Muscle of arm (tissue), 12 donors: Measurements from ENCODE around the gene AGMO. TPM values are rescaled to one million over a fixed set of nuclear protein-coding genes. Genes with fewer than 3 reads are reported as not detected.

ENCODE experiments used
- DNase-seq: peaks from one replicate; pipeline ENCODE4 v3.0.0-alpha.2; 2013
- polyA plus RNA-seq, 12 donors: library from polyadenylated mRNA; unstranded; fragments of 120-200 nt; gene quantifications; one replicate each; pipeline ENCODE4 v1.2.1, GENCODE V29; 2013; ENCODE audit not compliant: insufficient read length in 12 of 12

Gene AGMO
- polyA plus RNA-seq, 12 donors, result 0.28 to 0.59 (median 0.37) TPM; not detected in 2

DNA sequence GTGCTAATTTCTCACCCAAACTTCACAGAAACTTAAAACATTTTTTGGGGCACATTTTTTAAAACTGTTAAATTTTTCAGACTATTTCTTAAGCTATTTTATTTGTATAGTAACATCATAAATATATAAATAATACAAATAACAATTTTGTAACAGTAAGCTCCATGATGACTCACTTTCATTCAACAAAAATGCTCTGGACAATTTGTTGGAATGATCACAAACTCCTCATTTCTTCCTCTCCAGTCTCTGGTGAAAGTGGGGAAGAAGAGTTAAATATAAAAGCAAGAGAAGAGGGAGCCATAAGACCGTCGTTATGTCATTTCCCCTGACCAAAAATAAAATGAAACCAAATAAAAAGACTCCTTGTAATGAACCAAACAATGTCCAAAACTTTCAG is 162.4 kb downstream of the AGMO start:
- DNase-seq, result no peak

- no peak for DNase-seq
These were observed 163.7 kb downstream of the AGMO start for GRCh38 chr7:15397922-15398760.

GRCh38 chr7:15397159-15397550 is 164.7 kb downstream of the AGMO start:
- no peak for DNase-seq

DNA sequence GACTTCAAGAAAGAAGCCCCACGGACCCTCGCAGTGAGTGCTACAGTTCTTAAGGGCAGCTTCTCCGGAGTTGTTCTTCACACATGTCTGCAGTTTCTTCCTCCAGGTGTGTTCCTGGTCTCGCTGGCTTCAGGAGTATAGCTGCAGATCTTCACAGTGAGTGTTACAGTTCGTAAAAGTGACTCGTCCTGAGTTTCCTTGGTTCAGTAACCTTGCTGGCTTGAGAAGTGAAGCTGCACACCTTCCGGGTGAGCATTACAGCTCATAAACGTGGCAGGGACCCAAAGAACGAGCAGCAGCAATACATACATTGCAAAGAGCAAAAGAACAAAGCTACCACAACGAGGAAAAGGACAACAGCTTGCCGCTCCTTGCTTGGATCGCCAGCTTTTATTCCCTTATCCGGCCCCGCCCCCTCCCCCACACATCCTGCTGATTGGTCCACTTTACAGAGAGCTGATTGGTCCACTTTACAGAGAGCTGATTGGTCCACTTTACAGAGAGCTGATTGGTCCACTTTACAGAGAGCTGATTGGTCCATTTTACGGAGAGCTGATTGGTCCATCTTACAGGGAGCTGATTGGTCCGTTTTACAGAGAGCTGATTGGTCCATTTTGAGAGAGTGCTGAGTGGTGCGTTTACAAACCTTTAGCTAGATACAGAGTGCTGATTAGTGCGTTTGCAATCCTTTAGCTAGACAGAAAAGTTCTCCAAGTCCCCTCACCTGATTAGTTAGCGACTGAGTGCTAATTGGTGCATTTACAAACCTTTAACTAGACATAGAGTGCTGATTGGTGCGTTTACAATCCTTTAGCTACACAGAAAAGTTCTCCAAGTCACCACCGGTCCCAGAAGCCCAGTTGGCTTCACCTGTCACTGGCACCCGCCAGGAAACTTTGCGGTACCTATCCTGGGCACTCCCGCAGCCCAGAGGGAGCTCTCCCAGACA is 165.3 kb downstream of the AGMO start:
- DNase-seq, result no peak

DNA sequence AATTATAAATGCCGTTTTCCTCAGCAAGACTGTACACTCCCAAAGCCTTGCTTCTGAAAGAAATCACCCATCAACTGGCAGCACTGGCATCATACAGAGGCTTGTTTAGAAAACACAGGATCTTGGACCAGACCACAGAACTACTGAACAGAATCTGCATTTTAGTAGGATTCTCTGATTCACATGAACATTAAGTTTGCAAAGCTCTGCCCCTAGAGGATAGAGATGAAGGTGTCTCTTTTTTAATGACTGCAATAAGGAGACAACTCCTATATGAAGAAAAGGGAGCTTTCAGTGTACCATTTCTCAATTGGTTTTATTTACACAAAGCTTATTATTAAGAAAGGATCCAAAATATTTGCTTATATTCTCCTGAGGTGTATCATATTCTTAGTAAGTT is 172.7 kb downstream of the AGMO start:
- no peak for DNase-seq

DNA sequence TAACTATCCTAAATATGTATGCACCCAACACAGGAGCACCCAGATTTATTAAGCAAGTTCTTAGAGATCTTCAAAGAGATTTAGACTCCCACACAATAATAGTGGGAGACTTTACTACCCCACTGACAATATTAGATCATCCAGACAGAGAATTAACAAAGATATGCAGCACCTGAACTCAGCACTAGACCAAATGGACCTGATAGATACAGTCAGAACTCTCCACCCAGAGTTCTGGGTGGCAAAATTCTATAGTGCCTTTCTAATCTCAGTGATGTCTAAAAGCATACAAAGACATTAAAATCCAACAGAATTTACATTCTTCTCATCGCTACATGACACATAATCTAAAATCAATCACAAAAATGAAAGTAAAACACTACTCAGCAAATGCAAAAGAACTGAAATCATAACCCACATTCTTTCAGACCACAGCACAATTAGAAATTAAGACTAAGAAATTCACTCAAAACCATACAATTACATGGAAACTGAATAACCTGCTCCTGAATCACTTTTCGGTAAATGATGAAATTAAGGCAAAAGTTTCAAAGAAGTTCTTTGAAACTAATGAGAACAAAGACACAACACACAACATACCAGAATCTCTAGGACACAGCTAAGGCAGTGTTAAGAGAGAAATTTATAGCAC is 183.2 kb downstream of the AGMO start:
- DNase-seq, result no peak

DNA sequence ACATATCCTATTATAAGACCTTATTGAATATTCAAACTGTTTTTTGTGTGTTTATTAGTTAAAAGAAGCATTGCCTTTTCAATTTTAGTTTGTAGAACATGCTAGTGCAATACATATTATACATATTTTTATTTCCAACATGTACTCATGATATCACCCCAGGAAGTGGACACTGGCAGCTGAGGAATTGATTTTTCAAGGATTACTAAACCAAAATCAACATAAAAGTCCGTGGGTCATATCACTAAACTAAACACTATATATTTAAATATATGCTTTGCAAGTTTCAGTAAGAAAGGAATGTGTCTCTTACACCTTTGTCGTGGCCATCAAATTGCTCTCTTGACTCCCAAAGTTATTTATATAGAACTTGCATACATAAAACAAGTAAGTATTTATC is 185.2 kb downstream of the AGMO start:
- DNase-seq, result no peak

- DNase-seq, result no peak
These were observed 191.4 kb downstream of the AGMO start for GRCh38 chr7:15370441-15370840.

GRCh38 chr7:15368653-15369052 is 193.2 kb downstream of the AGMO start:
- DNase-seq, result no peak

DNA sequence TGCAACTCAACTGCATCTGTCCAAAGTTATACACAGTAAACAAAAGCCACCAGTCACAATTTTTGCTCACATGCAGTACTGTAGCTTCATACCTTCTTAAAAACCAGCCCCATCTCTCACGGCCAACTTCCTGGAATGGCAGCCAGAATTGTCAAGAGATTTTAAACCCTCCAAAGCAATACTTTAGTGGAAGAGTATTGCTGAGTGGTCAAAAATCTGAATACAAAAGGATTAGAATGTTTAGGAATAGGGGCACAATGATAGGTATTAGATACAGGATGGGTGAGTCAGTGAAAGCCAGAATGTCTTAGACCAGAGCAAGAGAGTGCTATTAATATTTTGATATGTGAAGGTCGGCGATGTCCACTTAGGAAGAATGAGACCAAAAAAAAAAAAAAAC is 193.9 kb downstream of the AGMO start:
- DNase-seq, result no peak

GRCh38 chr7:15358112-15358511 is 203.7 kb downstream of the AGMO start:
- no peak for DNase-seq

DNA sequence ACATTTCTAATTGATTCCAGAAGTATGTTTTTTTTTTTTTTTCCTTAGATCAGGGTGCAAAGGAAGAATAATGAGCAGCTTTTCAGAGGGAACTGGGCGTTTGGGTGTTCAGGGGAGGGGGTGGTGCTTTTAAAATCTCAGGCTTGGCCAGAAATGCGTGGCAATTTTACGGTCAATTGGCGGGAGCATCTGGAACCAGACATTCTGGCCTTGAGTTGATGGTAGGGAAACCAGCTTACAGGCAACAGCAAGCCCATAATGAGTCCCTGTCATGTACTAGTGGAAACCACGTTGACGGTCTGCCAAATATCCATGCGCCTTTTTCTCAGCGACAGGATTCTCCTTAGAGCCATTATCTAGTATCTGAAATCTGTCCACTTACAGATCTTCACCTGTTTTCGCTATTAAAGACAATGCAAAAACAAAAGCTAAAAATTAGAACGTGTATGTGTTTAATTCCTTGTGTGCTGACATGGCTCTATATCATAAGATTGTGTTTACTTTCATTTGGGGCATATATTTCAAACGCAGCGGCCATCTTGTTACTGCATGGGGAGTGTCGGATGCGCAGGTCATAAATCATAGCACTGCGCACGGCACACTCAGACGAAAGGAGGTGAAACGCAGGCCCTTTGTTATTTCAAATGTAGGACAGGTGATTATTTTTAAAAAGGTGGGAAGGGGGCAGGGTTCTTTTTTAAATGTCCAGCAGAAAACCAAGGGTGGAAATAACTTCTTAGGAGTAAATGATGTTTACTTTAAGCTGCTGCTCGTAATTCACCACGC is 209.2 kb downstream of the AGMO start:
- no peak for DNase-seq

DNA sequence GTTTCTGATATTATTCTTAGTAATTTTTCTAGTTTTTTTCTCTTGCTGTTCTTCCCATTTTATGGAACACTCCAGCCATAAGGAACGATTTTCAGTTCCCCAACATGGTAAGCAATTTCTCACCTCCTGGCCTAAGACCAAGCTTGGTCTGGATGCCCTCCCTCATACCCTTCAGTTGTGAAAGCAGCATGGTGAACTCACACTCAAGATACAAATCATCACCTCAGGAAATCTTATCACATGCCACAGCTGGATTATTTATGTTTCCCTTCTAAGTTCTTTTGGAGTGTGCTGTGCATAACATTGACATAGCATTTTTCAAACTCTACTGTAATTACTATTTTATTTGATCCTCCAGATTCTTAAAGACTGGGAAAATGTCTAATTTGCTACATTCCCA is 216.6 kb downstream of the AGMO start:
- no peak for DNase-seq

- no peak for DNase-seq
These were observed 220.0 kb downstream of the AGMO start for GRCh38 chr7:15341817-15342216.

- no peak for DNase-seq
These were observed 225.7 kb downstream of the AGMO start for GRCh38 chr7:15336146-15336545.

- DNase-seq, result peak; percentile 73
These were observed 226.4 kb downstream of the AGMO start for GRCh38 chr7:15335390-15335789.

GRCh38 chr7:15334536-15335263 is 227.1 kb downstream of the AGMO start:
- no peak for DNase-seq

- DNase-seq, result no peak
These were observed 228.9 kb downstream of the AGMO start for GRCh38 chr7:15332956-15333355.

GRCh38 chr7:15330943-15331342 is 230.9 kb downstream of the AGMO start:
- DNase-seq, result no peak

GRCh38 chr7:15327001-15327400 is 234.8 kb downstream of the AGMO start:
- no peak for DNase-seq
